Inflammatory macrophage treated with lipopolysaccharide for 4 hours (primary cell): ENCODE results near the gene DENND1A.
"Not testable (repeated sequence)": the region's sequence is repeated elsewhere in the genome, so short reads cannot be mapped to it uniquely, and the experiment has no call there.

Source experiments
- DNase-seq: peaks from one replicate; pipeline ENCODE4 v3.0.0-alpha.2; 2020

Gene DENND1A

GRCh38 chr9:123399803-123400378 lies 530.0 kb downstream of the DENND1A start:
- DNase-seq = no peak

- DNase-seq = not testable (repeated sequence)
Observed at GRCh38 chr9:123398938-123399337, 531.0 kb downstream of the DENND1A start.

- DNase-seq = no peak
Observed at GRCh38 chr9:123397975-123398374, 532.0 kb downstream of the DENND1A start.

GRCh38 chr9:123395689-123396511 lies 534.0 kb downstream of the DENND1A start:
- no peak for DNase-seq

- DNase-seq = no peak
Observed at GRCh38 chr9:123395276-123395688, 534.6 kb downstream of the DENND1A start.

- no peak for DNase-seq
Observed at GRCh38 chr9:123394291-123395235, 535.4 kb downstream of the DENND1A start.

GRCh38 chr9:123392802-123393201 lies 537.1 kb downstream of the DENND1A start:
- DNase-seq = no peak

- no peak for DNase-seq
Observed at GRCh38 chr9:123391946-123392345, 538.0 kb downstream of the DENND1A start.

GRCh38 chr9:123391233-123391632 lies 538.7 kb downstream of the DENND1A start:
- DNase-seq = no peak

- DNase-seq = no peak
Observed at GRCh38 chr9:123390337-123391135, 539.4 kb downstream of the DENND1A start.

- DNase-seq = no peak
Observed at GRCh38 chr9:123389698-123390097, 540.2 kb downstream of the DENND1A start.

- peak; percentile 36 for DNase-seq
Observed at GRCh38 chr9:123389070-123389469, 540.9 kb downstream of the DENND1A start.

- peak; percentile 29 for DNase-seq
Observed at GRCh38 chr9:123387686-123388085, 542.2 kb downstream of the DENND1A start.

- DNase-seq = no peak
Observed at GRCh38 chr9:123383512-123384170, 546.3 kb downstream of the DENND1A start.

GRCh38 chr9:123382653-123383511 lies 547.0 kb downstream of the DENND1A start:
- no peak for DNase-seq

- no peak for DNase-seq
Observed at GRCh38 chr9:123380852-123381705, 548.8 kb downstream of the DENND1A start.

- no peak for DNase-seq
Observed at GRCh38 chr9:123378956-123379660, 550.8 kb downstream of the DENND1A start.

GRCh38 chr9:123378025-123378424 lies 551.9 kb downstream of the DENND1A start:
- no peak for DNase-seq
